Ovary (tissue), 3 donors: ENCODE data around the gene B4GALT5.

Experiments used
- CTCF ChIP-seq, 3 donors: fragments of 450-650 bp in 2 of 3; fragments of 200-600 bp in 1 of 3; IDR thresholded peaks; one replicate each; pipeline versions ENCODE4 v1.5.1 to v1.8.0; 2016 to 2022; ENCODE audit warnings: antibody characterized with exemption in 3 of 3, mild to moderate bottlenecking in 1 of 3
- POLR2A ChIP-seq: fragments of 450-650 bp; IDR thresholded peaks from one replicate; pipeline ENCODE4 v1.6.1; 2017; ENCODE audit warnings: antibody characterized with exemption, mild to moderate bottlenecking, moderate library complexity
- donor health status: DM: no; HTN: no; CAD: no.

DNA sequence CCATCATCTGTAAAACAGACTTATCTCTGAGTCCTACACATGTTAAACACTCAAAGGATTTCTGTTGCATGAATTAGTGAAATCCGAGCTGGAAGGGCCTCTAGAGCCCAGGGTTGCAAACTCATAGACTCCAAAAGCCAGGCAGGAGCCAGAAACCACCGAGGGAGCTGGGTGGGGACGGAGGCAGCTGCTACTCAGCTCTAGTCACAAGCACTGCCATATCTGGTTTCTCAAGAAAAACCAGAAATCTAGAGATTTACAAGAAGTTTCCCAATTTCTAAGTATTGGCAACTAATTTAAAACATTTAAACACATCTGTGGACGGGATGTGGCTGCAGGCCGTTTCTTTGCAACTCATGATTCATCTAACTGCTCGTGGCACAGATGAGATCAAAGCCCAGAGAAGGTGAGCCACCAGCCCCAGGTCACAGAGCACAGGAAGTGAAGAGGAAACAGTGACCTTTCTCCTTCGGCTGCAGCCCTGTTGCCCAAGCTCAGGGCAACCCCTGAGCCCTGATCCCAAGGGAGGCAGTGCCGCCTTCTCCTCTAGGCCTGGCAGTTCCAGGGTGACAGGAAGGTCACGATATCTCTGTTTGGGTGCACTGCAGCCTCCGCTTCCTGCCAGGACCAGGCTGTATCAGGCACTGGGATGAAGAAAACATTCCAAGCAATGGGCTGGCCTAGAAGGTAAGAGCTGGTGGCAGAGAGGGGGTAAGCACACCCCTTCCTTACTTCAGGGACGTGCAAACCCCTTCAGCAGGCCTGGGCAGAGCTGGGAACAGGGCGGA, 119.3 kb downstream of the B4GALT5 start:
- TF ChIP-seq CTCF (IDR thresholded peaks at IDR 0.05), result no peak
- TF ChIP-seq POLR2A, result no peak
